ENCODE measurements around the gene BCAM.
"Not testable (repeated sequence)": the region's sequence is repeated elsewhere in the genome, so short reads cannot be mapped to it uniquely, and the experiment has no call there.

Gene BCAM

GRCh38 chr19:44847144-44848035 lies 38.5 kb downstream of the BCAM start:
- TF ChIP-seq TAF1 (IDR thresholded peaks at IDR 0.05; ENCODE audit: borderline replicate concordance, low read depth, low read length) (no peak), POLR2A (IDR thresholded peaks at IDR 0.05; ENCODE audit: low read depth, low read length) (no peak), POLR2AphosphoS5 (IDR thresholded peaks at IDR 0.05; ENCODE audit: low read depth, low read length) (no peak)
- DNase-seq (ENCODE audit: insufficient read length) (no peak), FAIRE-seq (no peak)

- FAIRE-seq (no peak), DNase-seq (ENCODE audit: insufficient read length) (no peak)
These were observed 39.3 kb downstream of the BCAM start for GRCh38 chr19:44848036-44848811.

GRCh38 chr19:44848812-44849447 lies 40.0 kb downstream of the BCAM start:
- FAIRE-seq = no peak
- no peak for DNase-seq (ENCODE audit: insufficient read length)
- TF ChIP-seq TAF1 (IDR thresholded peaks at IDR 0.05; ENCODE audit: borderline replicate concordance, low read depth, low read length) (no peak), POLR2AphosphoS5 (IDR thresholded peaks at IDR 0.05; ENCODE audit: low read depth, low read length) (no peak), POLR2A (IDR thresholded peaks at IDR 0.05; ENCODE audit: low read depth, low read length) (no peak)

More at GRCh38 chr19:44848036-44848811, 39.3 kb downstream of the BCAM start:
- TF ChIP-seq TAF1 (IDR thresholded peaks at IDR 0.05; ENCODE audit: borderline replicate concordance, low read depth, low read length) (no peak), POLR2A (IDR thresholded peaks at IDR 0.05; ENCODE audit: low read depth, low read length) (no peak), POLR2AphosphoS5 (IDR thresholded peaks at IDR 0.05; ENCODE audit: low read depth, low read length) (no peak)

GRCh38 chr19:44850641-44851109 lies 41.8 kb downstream of the BCAM start:
- FAIRE-seq (no peak), DNase-seq (ENCODE audit: insufficient read length) (no peak)
- TF ChIP-seq TAF1 (IDR thresholded peaks at IDR 0.05; ENCODE audit: borderline replicate concordance, low read depth, low read length) (no peak), POLR2AphosphoS5 (IDR thresholded peaks at IDR 0.05; ENCODE audit: low read depth, low read length) (no peak), POLR2A (IDR thresholded peaks at IDR 0.05; ENCODE audit: low read depth, low read length) (no peak)

- no peak for DNase-seq (ENCODE audit: insufficient read length)
- TF ChIP-seq POLR2AphosphoS5 (IDR thresholded peaks at IDR 0.05; ENCODE audit: low read depth, low read length) = no peak
- TF ChIP-seq TAF1 (IDR thresholded peaks at IDR 0.05; ENCODE audit: borderline replicate concordance, low read depth, low read length) = no peak
- no peak for TF ChIP-seq POLR2A (IDR thresholded peaks at IDR 0.05; ENCODE audit: low read depth, low read length)
- no peak for FAIRE-seq
These were observed 42.5 kb downstream of the BCAM start for GRCh38 chr19:44851427-44851826.

GRCh38 chr19:44855606-44856005 lies 46.7 kb downstream of the BCAM start:
- FAIRE-seq = no peak
- DNase-seq (ENCODE audit: insufficient read length) = no peak
- TF ChIP-seq TAF1 (IDR thresholded peaks at IDR 0.05; ENCODE audit: borderline replicate concordance, low read depth, low read length) (no peak), POLR2A (IDR thresholded peaks at IDR 0.05; ENCODE audit: low read depth, low read length) (no peak), POLR2AphosphoS5 (IDR thresholded peaks at IDR 0.05; ENCODE audit: low read depth, low read length) (no peak)

- DNase-seq (ENCODE audit: insufficient read length) = no peak
- no peak for FAIRE-seq
- TF ChIP-seq POLR2A (IDR thresholded peaks at IDR 0.05; ENCODE audit: low read depth, low read length) (no peak), TAF1 (IDR thresholded peaks at IDR 0.05; ENCODE audit: borderline replicate concordance, low read depth, low read length) (no peak), POLR2AphosphoS5 (IDR thresholded peaks at IDR 0.05; ENCODE audit: low read depth, low read length) (no peak)
These were observed 47.6 kb downstream of the BCAM start for GRCh38 chr19:44856421-44857083.

- FAIRE-seq = no peak
- no peak for DNase-seq (ENCODE audit: insufficient read length)
- TF ChIP-seq POLR2AphosphoS5 (IDR thresholded peaks at IDR 0.05; ENCODE audit: low read depth, low read length) (no peak), TAF1 (IDR thresholded peaks at IDR 0.05; ENCODE audit: borderline replicate concordance, low read depth, low read length) (no peak), POLR2A (IDR thresholded peaks at IDR 0.05; ENCODE audit: low read depth, low read length) (no peak)
These were observed 48.9 kb downstream of the BCAM start for GRCh38 chr19:44857837-44858236.

GRCh38 chr19:44861576-44861975 lies 52.7 kb downstream of the BCAM start:
- not testable (repeated sequence) for DNase-seq (ENCODE audit: insufficient read length); FAIRE-seq

- FAIRE-seq = no peak
- DNase-seq (ENCODE audit: insufficient read length) = no peak
- no peak for TF ChIP-seq TAF1 (IDR thresholded peaks at IDR 0.05; ENCODE audit: borderline replicate concordance, low read depth, low read length)
- TF ChIP-seq POLR2A (IDR thresholded peaks at IDR 0.05; ENCODE audit: low read depth, low read length) = no peak
- no peak for TF ChIP-seq POLR2AphosphoS5 (IDR thresholded peaks at IDR 0.05; ENCODE audit: low read depth, low read length)
These were observed 55.1 kb downstream of the BCAM start for GRCh38 chr19:44863990-44864389.
